Colonic mucosa (tissue), 4 donors: ENCODE results near the gene ARL4D. TPM values are rescaled to one million over a fixed set of nuclear protein-coding genes. Genes with fewer than 3 reads are reported as not detected.

Source experiments
- DNase-seq: peaks from one replicate; pipeline ENCODE4 v3.0.0-alpha.2; 2020
- H3K27ac ChIP-seq: fragments of 200-600 bp; one replicate; pipeline ENCODE4 v1.8.0; 2021
- H3K27me3 ChIP-seq: fragments of 200-600 bp; one replicate; pipeline ENCODE4 v1.8.0; 2021
- H3K36me3 ChIP-seq: fragments of 200-600 bp; one replicate; pipeline ENCODE4 v1.8.0; 2021
- H3K4me1 ChIP-seq: fragments of 200-600 bp; one replicate; pipeline ENCODE4 v1.8.0; 2021; ENCODE audit warnings: mild to moderate bottlenecking
- H3K4me3 ChIP-seq: fragments of 200-600 bp; one replicate; pipeline ENCODE4 v1.8.0; 2021
- H3K9ac ChIP-seq, 2 donors: one replicate each; pipeline ENCODE4 v1.7.0; 2013; ENCODE audit warnings: control low read depth in 2 of 2, low read depth in 2 of 2, low read length in 2 of 2
- H3K9me3 ChIP-seq: fragments of 200-600 bp; one replicate; pipeline ENCODE4 v1.8.0; 2021
- intact Hi-C: fragments of 100-400 bp; cut with DNase I; formaldehyde crosslinking; loops from one replicate; pipeline ENCODE4 v1.14.1; 2022
- total RNA-seq, 2 donors: library from RNA; stranded (reverse); fragmentation: NEBNext Ultra II Directional in 1 of 2; extraction: Animal tissue kit (Norgen Biotek cat#: 25700) in 1 of 2; gene quantifications; one replicate each; pipeline ENCODE4 v1.2.1, GENCODE V29; 2021
- TF ChIP-seq, protein P1 (sequence below): fragments of 200-600 bp; IDR thresholded peaks from one replicate; pipeline ENCODE4 v1.8.0; 2022; ENCODE audit warnings: antibody characterized with exemption, mild to moderate bottlenecking
- donor health status: healthy.
- donor health status: DM: no; HTN: no; CAD: no.
- donor health status: DM: no; HTN: no; CAD: no.

The ARL4D gene
- total RNA-seq, 2 donors from 2014 or later, result 2.0 to 5.7 TPM

DNA sequence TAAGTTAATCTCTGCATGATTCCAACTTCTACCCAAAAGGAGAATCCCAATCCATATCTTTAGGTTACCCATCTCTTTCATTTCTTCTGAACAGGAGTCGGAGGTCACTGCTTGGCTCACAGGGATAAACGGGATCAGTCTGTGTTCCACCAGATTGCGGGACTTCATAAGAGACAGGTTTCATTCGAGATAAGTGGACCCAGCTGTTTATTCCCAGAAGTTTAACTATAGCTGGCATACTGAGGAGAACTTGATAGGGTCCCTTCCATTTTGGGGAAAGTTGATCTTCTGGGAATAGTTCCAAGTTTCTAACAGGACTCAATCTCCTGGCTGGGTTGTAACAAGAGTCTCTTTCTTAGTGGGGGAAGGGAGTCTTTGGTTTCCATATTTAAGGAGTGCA, 45.4 kb upstream of the ARL4D start:
- TF ChIP-seq, protein P1, sequence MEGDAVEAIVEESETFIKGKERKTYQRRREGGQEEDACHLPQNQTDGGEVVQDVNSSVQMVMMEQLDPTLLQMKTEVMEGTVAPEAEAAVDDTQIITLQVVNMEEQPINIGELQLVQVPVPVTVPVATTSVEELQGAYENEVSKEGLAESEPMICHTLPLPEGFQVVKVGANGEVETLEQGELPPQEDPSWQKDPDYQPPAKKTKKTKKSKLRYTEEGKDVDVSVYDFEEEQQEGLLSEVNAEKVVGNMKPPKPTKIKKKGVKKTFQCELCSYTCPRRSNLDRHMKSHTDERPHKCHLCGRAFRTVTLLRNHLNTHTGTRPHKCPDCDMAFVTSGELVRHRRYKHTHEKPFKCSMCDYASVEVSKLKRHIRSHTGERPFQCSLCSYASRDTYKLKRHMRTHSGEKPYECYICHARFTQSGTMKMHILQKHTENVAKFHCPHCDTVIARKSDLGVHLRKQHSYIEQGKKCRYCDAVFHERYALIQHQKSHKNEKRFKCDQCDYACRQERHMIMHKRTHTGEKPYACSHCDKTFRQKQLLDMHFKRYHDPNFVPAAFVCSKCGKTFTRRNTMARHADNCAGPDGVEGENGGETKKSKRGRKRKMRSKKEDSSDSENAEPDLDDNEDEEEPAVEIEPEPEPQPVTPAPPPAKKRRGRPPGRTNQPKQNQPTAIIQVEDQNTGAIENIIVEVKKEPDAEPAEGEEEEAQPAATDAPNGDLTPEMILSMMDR, result no peak

DNA sequence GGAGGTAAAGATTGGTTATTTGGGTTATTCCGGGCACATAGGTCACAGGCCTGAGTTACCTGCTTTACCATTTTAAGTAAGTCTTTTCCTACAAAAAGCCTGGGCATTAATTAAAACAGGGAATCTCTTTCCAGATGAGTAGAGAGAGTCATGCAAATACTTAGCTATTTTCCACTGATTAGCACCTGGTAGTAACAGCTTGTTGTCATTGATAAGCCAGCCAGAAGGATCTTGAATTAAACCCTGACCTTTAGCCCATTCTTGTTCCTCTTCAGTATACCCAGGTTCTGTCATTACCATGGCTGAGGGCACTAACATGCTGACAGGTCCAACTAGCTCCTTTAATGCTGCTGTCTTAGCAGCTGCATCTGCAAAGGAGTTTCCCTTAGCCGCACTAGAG, 44.4 kb upstream of the ARL4D start:
- H3K9me3 ChIP-seq, result no peaks in the 10 kb centered on the region
- no peaks in the 10 kb centered on the region for H3K36me3 ChIP-seq
- DNase-seq, result no peak
- no peak overlapping the region for H3K9ac ChIP-seq
- H3K4me3 ChIP-seq, result no peak overlapping the region
- no peaks in the 10 kb centered on the region for H3K27me3 ChIP-seq
- TF ChIP-seq, protein P1, result no peak
- no peak overlapping the region for H3K27ac ChIP-seq
- intact Hi-C loops, result no loop called here
- no peaks in the 10 kb centered on the region for H3K4me1 ChIP-seq

More for the DNA sequence above, 45.4 kb upstream of the ARL4D start:
- Histone ChIP-seq H3K9ac (no peak overlapping the region), H3K36me3 (no peaks in the 10 kb centered on the region), H3K9me3 (peaks cover 9% of the 10 kb centered on the region), H3K4me1 (no peaks in the 10 kb centered on the region), H3K27me3 (no peaks in the 10 kb centered on the region), H3K27ac (no peak overlapping the region), H3K4me3 (no peak overlapping the region)
- intact Hi-C loops, result no loop called here
- no peak for DNase-seq

DNA sequence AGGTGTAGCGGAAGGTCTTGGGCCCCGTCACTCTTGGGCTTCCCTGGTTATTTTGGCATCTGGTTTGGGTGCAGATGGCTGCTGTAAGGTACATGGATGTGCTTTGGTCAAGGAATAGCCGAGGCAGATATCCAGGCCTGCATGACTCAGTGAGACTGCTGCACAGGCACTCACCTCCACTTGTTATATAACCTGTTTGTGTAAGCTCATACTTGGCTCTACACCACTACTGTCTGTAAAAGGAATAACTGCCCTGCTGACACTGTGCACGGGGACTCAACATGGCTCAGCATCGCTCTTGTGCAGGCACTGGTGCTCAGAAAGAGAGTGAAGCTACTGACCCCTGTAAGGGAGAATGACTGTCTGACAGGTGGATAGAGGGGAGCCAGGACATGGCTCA, 42.3 kb upstream of the ARL4D start:
- TF ChIP-seq, protein P1, result no peak

DNA sequence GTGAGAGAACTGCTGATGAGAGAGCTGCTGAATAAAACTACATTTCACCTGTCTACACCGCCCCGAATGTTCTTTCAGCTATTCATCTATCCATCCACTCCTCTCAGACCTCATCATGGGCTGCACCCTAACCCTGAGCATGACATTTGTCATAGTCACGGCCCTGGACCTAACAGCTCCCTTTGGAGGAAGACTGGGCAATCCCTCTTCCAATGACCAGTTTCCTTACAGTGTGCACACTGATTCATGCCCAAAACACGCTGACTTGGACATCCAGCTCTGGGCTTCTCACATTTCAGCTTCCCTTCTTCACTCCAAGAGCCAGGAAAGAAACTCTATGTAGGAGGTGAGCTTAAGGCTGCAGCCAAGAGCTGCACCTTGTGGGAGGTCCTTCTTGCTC, 41.8 kb upstream of the ARL4D start:
- Histone ChIP-seq H3K27me3 (no peaks in the 10 kb centered on the region), H3K36me3 (no peaks in the 10 kb centered on the region), H3K4me1 (no peaks in the 10 kb centered on the region), H3K9ac (no peak overlapping the region), H3K4me3 (no peak overlapping the region), H3K9me3 (no peaks in the 10 kb centered on the region), H3K27ac (no peak overlapping the region)
- TF ChIP-seq, protein P1, result no peak
- intact Hi-C loops, result no loop called here
- no peak for DNase-seq

More for the DNA sequence above, 42.3 kb upstream of the ARL4D start:
- DNase-seq, result no peak
- no peaks in the 10 kb centered on the region for H3K36me3 ChIP-seq
- intact Hi-C loops, result no loop called here
- H3K4me1 ChIP-seq, result no peaks in the 10 kb centered on the region
- no peak overlapping the region for H3K9ac ChIP-seq
- H3K4me3 ChIP-seq, result no peak overlapping the region
- H3K27me3 ChIP-seq, result no peaks in the 10 kb centered on the region
- no peak overlapping the region for H3K27ac ChIP-seq
- no peaks in the 10 kb centered on the region for H3K9me3 ChIP-seq

DNA sequence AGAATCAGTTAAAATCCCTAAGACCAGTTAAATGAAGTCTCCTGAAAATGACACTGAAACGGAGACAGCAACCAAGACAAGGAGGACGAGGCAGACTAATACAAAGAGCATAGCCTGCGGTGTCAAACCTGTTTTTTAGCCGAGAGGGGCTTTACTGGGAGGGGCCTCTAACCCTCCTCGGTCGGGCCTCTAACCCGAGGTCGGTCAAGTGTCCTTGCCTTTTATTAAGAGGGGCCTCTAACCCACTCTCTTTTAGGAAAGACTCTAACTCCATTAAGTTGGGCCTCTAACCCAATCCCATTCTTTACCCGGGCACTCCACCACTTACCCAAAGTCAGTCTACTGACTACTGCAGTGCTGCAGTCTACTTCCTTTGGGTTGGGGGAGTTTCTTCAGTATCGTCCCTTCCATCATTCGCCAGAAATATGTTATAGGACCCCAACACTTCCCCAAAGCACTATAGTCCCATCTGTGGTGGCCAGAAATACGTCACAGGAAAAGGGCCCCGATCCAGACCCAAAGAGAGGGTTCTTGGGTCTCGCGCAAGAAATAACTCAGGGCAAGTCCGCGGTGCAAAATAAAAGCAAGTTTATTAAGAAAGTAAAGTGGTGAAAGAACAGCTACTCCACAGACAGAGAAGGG, 39.2 kb upstream of the ARL4D start:
- intact Hi-C loops, result no loop called here
- peak overlapping the region; percentile 97 for H3K27ac ChIP-seq
- no peaks in the 10 kb centered on the region for H3K9me3 ChIP-seq
- no peaks in the 10 kb centered on the region for H3K4me1 ChIP-seq
- no peaks in the 10 kb centered on the region for H3K36me3 ChIP-seq
- peak overlapping the region in 1 of 2 donors; percentile 75 for H3K9ac ChIP-seq
- DNase-seq, result no peak
- H3K4me3 ChIP-seq, result peak overlapping the region; percentile 49
- TF ChIP-seq, protein P1, result no peak
- no peaks in the 10 kb centered on the region for H3K27me3 ChIP-seq
